GM23338 (cell line): ENCODE measurements around the gene RRM1.

Source experiments
- EZH2 ChIP-seq: fragments of 200-600 bp; sonication (generic); IDR thresholded peaks from one replicate; pipeline ENCODE4 v1.8.0; 2017; ENCODE audit warnings: antibody characterized with exemption, mild to moderate bottlenecking, low read depth; ENCODE audit not compliant: unreplicated experiment
- JUNB ChIP-seq: IDR thresholded peaks from one replicate; pipeline ENCODE4 v1.6.1; 2016; ENCODE audit warnings: antibody characterized with exemption; ENCODE audit not compliant: unreplicated experiment
- TF ChIP-seq, protein P1 (sequence below), 2 experiments: fragments of 200-600 bp in 1 of 2; sonication (generic) in 1 of 2; conservative IDR thresholded peaks; 2 replicates each; pipeline versions ENCODE4 v1.5.1 to v1.6.1; 2016 to 2017; ENCODE audit warnings: antibody characterized with exemption in 2 of 2, low read depth in 2 of 2, mild to moderate bottlenecking in 2 of 2, moderate library complexity in 1 of 2

DNA sequence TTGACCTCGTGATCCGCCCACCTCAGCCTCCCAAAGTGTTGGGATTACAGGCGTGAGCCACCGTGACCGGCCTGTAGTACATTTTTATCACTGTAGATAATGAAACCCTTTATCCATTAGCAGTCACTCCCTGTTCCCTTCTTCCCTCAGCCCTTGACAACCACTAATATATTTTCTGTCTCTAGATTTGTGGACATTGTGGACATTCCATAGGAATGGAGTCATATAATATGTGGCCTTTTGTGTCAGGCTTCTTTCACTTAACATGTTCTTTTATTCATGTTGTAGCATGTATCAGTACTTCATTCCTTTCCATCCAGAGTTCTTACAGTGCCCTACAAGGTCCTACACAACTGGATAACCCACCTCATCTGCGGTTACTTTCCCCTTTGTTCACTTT lies 30.5 kb downstream of the RRM1 start:
- TF ChIP-seq EZH2: no peak
- TF ChIP-seq, protein P1, sequence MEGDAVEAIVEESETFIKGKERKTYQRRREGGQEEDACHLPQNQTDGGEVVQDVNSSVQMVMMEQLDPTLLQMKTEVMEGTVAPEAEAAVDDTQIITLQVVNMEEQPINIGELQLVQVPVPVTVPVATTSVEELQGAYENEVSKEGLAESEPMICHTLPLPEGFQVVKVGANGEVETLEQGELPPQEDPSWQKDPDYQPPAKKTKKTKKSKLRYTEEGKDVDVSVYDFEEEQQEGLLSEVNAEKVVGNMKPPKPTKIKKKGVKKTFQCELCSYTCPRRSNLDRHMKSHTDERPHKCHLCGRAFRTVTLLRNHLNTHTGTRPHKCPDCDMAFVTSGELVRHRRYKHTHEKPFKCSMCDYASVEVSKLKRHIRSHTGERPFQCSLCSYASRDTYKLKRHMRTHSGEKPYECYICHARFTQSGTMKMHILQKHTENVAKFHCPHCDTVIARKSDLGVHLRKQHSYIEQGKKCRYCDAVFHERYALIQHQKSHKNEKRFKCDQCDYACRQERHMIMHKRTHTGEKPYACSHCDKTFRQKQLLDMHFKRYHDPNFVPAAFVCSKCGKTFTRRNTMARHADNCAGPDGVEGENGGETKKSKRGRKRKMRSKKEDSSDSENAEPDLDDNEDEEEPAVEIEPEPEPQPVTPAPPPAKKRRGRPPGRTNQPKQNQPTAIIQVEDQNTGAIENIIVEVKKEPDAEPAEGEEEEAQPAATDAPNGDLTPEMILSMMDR (conservative IDR thresholded peaks at IDR 0.05; ENCODE audit: low read depth in 2 of 2): no peak
- no peak for TF ChIP-seq JUNB
